GM12878 (cell line): ENCODE data around the gene WWOX. TPM values are rescaled to one million over a fixed set of nuclear protein-coding genes. Genes with fewer than 3 reads are reported as not detected.
"Not testable (repeated sequence)": the region's sequence is repeated elsewhere in the genome, so short reads cannot be mapped to it uniquely, and the experiment has no call there.

ENCODE experiments used
- ATAC-seq: fragments of 200-7000 bp; cut with Tn5 transposase; 3 replicates; pipeline ENCODE4 v1.9.1; 2020; ENCODE audit warnings: mild to moderate bottlenecking, moderate library complexity
- BruUV-seq: library from RNA; stranded (reverse); fragments of 400-500 nt; replicated peaks from 2 replicates; lab custom pipeline; 2021; lab: Mats Ljungman, UMichigan
- CTCF ChIA-PET: fragments of 300-600 bp; sonication (Branson Sonifier 250); formaldehyde crosslinking; extraction: SDS; loops from one replicate; lab custom pipeline; 2021; ENCODE audit warnings: inconsistent platforms; lab: Yijun Ruan, JAX
- POLR2A ChIA-PET: fragments of 350-600 bp; formaldehyde crosslinking; extraction: SDS; loops from one replicate; lab custom pipeline; 2021; ENCODE audit warnings: inconsistent platforms; lab: Charles Lee
- RAD21 ChIA-PET: fragments of 300-600 bp; sonication (Branson Sonifier 250); formaldehyde crosslinking; loops from one replicate; lab custom pipeline; 2023; ENCODE audit warnings: antibody characterized with exemption; ENCODE audit not compliant: unreplicated experiment; lab: Charles Lee
- SMC1A ChIA-PET: fragments of 300-600 bp; sonication (Branson Sonifier 250); formaldehyde crosslinking; loops from one replicate; lab custom pipeline; 2023; ENCODE audit not compliant: unreplicated experiment, uncharacterized antibody; lab: Charles Lee
- DNase-seq: peaks from one replicate; pipeline ENCODE4 v3.0.0-alpha.2; 2011; ENCODE audit warnings: low read depth, low spot score
- FAIRE-seq: peaks from 3 replicates; lab custom pipeline; 2011; peaks lifted over from hg19 to GRCh38; lab: Jason Lieb, UNC
- H2AFZ ChIP-seq: 2 replicates; pipeline ENCODE4 v1.6.0; 2011; ENCODE audit warnings: low read depth, low read length, control low read depth; ENCODE audit not compliant: control insufficient read depth
- H3K27ac ChIP-seq: 2 replicates; pipeline ENCODE4 v1.5.1; 2011; ENCODE audit warnings: control low read depth; ENCODE audit not compliant: control insufficient read depth, insufficient read depth
- H3K27me3 ChIP-seq, 2 experiments: replicated peaks in 1 of 2; 2 replicates each; pipeline versions ENCODE4 v1.6.0 to v1.6.1; 2011; ENCODE audit warnings: low read length in 1 of 2; ENCODE audit not compliant: control insufficient read depth in 2 of 2, insufficient read depth in 2 of 2
- H3K36me3 ChIP-seq, 2 experiments: 2 replicates each; pipeline ENCODE4 v1.5.1; 2011; ENCODE audit warnings: low read length in 1 of 2; ENCODE audit not compliant: control insufficient read depth in 2 of 2, insufficient read depth in 2 of 2
- H3K4me1 ChIP-seq: 2 replicates; pipeline ENCODE4 v1.6.1; 2011; ENCODE audit warnings: mild to moderate bottlenecking, low read length, moderate library complexity, mixed read lengths; ENCODE audit not compliant: control insufficient read depth, insufficient read depth
- H3K4me2 ChIP-seq: 2 replicates; pipeline ENCODE4 v1.6.0; 2011; ENCODE audit warnings: control low read depth; ENCODE audit not compliant: control insufficient read depth, insufficient read depth
- H3K4me3 ChIP-seq: fragments of 200-600 bp; sonication (generic); 2 replicates; pipeline ENCODE4 v1.5.1; 2016
- H3K79me2 ChIP-seq: 2 replicates; pipeline ENCODE4 v1.6.0; 2011; ENCODE audit warnings: low read length; ENCODE audit not compliant: control insufficient read depth, insufficient read depth
- H3K9ac ChIP-seq: 2 replicates; pipeline ENCODE4 v1.8.0; 2011; ENCODE audit warnings: low read length, control low read depth, mixed read lengths; ENCODE audit not compliant: control insufficient read depth, insufficient read depth
- H3K9me3 ChIP-seq: replicated peaks from 3 replicates; pipeline ENCODE4 v1.5.1; 2011; ENCODE audit warnings: mild to moderate bottlenecking, low read length; ENCODE audit not compliant: control insufficient read depth, insufficient read depth
- H4K20me1 ChIP-seq: 2 replicates; pipeline ENCODE4 v1.6.0; 2011; ENCODE audit not compliant: control insufficient read depth, insufficient read depth
- HDAC2 ChIP-seq: fragments of 200-600 bp; sonication (generic); IDR thresholded peaks from 2 replicates; pipeline ENCODE4 v1.6.1; 2017
- MXI1 ChIP-seq: fragments of 150-350 bp; IDR thresholded peaks from 2 replicates; pipeline ENCODE4 v1.6.1; 2011; ENCODE audit warnings: low read depth, mild to moderate bottlenecking, inconsistent platforms, low read length, improper control_type of control experiment
- NR2C1 ChIP-seq: fragments of 450-650 bp; IDR thresholded peaks from 2 replicates; pipeline ENCODE4 v1.6.1; 2017; ENCODE audit warnings: antibody characterized with exemption, mild to moderate bottlenecking, moderate library complexity
- NRF1 ChIP-seq: conservative IDR thresholded peaks from 2 replicates; pipeline ENCODE4 v1.6.1; 2011; ENCODE audit warnings: mild to moderate bottlenecking, low read depth, low read length, improper control_type of control experiment
- SMAD5 ChIP-seq: IDR thresholded peaks from 2 replicates; pipeline ENCODE4 v1.6.1; 2016; ENCODE audit warnings: antibody characterized with exemption, low read depth
- WGBS: methylation state at CpG from one replicate; pipeline ENCODE4 v1.1.6; 2016; ENCODE audit warnings: low lambda C conversion rate; ENCODE audit not compliant: insufficient replicate concordance, insufficient coverage; ENCODE audit errors: missing lambda C conversion rate; 5-methylcytosine and 5-hydroxymethylcytosine counted together
- in situ Hi-C: fragments of 300-500 bp; cut with MboI; formaldehyde crosslinking; loops from 9 replicates; pipeline ENCODE4 v1.14.3; 2018; ENCODE audit warnings: mixed read lengths
- intact Hi-C: fragments of 100-400 bp; cut with micrococcal nuclease; formaldehyde crosslinking; loops from one replicate; pipeline ENCODE4 v1.14.2; 2022; ENCODE audit not compliant: unreplicated experiment
- polyA plus RNA-seq, 11 experiments: library from polyadenylated mRNA; depleted of rRNA in 4 of 11; unstranded in 6 of 11; stranded (reverse) in 5 of 11; fragments of >200 nt; fragmentation: Nextera tagmentation in 4 of 11; fragmentation: Illumina TruSeq in 1 of 11; extraction: Ambion mirVana in 4 of 11; extraction: Trizol in 1 of 11; gene quantifications; 1 replicate in 1 of 11; 2 replicates in 10 of 11; pipeline versions ENCODE4 v1.2.1 to v1.2.3, GENCODE V29; 2011 to 2016; ENCODE audit warnings: inconsistent platforms in 2 of 11, missing spikeins in 2 of 11, low read depth in 1 of 11
- total RNA-seq, 4 experiments: library from RNA; depleted of rRNA in 3 of 4; stranded (reverse); fragments of >200 nt in 3 of 4; fragmentation: Illumina TruSeq in 1 of 4; extraction: Trizol in 1 of 4; gene quantifications; 2 replicates each; pipeline versions ENCODE4 v1.2.1 to v1.2.3, GENCODE V29; 2013 to 2021
- TF ChIP-seq, protein P1 (sequence below): fragments of 450-650 bp; formaldehyde crosslinking; IDR thresholded peaks from 2 replicates; pipeline ENCODE4 v1.5.0; 2022; ENCODE audit warnings: mild to moderate bottlenecking, missing genetic modification characterization

WWOX gene
- total and polyA plus RNA-seq, 10 of the 15 experiments (the other 5 are each of a cell fraction or from before 2014, with no cell fraction given): 2.8 to 24.4 (median 17.8) TPM

DNA sequence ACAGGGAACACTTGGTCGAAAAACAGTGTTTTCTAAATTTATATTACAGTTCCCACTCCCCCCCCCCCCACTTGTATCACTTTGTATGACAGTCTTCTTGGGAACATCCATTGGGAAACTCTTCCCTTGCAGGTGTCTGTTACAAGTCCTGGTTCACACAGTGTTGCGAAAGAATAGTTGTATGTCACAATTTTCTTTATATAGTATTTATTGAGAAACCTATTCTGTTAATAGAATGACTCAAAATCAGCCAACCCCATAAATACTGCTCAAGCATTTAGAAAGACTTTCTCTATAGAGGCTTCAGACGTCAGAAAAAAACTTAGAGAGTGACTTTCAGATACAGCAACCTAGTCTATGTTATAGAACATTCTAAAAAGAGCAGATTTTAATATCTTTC is 414.4 kb downstream of the WWOX start:
- Histone ChIP-seq H3K79me2 (no peaks in the 10 kb centered on the region), H4K20me1 (no peaks in the 10 kb centered on the region), H3K36me3 (no peaks in the 10 kb centered on the region), H3K27me3 (no peaks in the 10 kb centered on the region), H3K9ac (no peak overlapping the region), H3K4me3 (no peak overlapping the region), H2AFZ (no peak overlapping the region), H3K4me1 (no peaks in the 10 kb centered on the region), H3K9me3 (no peaks in the 10 kb centered on the region), H3K4me2 (no peak overlapping the region), H3K27ac (no peak overlapping the region)
- no TSS peak for BruUV-seq
- CTCF ChIA-PET: interaction anchor here (2.0 kb wide), 1 partner anchor 10 kb away, joined by 7 read pairs; no protein-coding TSS in a partner anchor
- intact Hi-C loops: no loop called here
- in situ Hi-C loops: no loop called here
- TF ChIP-seq HDAC2 (no peak), SMAD5 (no peak), NRF1 (no peak), NR2C1 (no peak), MXI1 (no peak)
- TF ChIP-seq, protein P1, sequence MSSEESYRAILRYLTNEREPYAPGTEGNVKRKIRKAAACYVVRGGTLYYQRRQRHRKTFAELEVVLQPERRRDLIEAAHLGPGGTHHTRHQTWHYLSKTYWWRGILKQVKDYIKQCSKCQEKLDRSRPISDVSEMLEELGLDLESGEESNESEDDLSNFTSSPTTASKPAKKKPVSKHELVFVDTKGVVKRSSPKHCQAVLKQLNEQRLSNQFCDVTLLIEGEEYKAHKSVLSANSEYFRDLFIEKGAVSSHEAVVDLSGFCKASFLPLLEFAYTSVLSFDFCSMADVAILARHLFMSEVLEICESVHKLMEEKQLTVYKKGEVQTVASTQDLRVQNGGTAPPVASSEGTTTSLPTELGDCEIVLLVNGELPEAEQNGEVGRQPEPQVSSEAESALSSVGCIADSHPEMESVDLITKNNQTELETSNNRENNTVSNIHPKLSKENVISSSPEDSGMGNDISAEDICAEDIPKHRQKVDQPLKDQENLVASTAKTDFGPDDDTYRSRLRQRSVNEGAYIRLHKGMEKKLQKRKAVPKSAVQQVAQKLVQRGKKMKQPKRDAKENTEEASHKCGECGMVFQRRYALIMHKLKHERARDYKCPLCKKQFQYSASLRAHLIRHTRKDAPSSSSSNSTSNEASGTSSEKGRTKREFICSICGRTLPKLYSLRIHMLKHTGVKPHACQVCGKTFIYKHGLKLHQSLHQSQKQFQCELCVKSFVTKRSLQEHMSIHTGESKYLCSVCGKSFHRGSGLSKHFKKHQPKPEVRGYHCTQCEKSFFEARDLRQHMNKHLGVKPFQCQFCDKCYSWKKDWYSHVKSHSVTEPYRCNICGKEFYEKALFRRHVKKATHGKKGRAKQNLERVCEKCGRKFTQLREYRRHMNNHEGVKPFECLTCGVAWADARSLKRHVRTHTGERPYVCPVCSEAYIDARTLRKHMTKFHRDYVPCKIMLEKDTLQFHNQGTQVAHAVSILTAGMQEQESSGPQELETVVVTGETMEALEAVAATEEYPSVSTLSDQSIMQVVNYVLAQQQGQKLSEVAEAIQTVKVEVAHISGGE (CRISPR knock-in tag): no peak
- DNase-seq (no peak), ATAC-seq (no peak), FAIRE-seq (no peak)
- WGBS: 3% methylated on average over 3 of the region's 3 CpGs
- SMC1A ChIA-PET: no interaction called here
- POLR2A ChIA-PET: no interaction called here
- RAD21 ChIA-PET: no interaction called here

DNA sequence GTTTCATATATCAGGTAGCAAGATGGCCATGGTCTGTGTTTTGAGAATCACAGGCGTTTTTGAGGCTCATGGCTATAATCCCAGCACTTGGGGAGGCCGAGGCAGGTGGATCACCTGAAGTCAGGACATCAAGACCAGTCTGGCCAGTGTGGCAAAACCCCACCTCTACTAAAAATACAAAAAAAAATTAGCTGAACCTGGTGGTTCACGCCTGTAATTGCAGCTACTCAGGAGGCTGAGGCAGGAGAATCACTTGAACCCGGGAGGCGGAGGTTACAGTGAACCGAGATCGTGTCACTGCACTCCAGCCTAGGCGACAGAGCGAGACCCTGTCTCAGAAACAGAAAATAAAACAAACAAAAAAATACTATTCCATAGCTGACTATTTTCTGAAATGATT is 415.4 kb downstream of the WWOX start:
- H3K27ac ChIP-seq, H3K36me3 ChIP-seq, H2AFZ ChIP-seq, H3K9ac ChIP-seq, in situ Hi-C loops, POLR2A ChIA-PET, SMC1A ChIA-PET, DNase-seq, H3K79me2 ChIP-seq, H3K9me3 ChIP-seq, intact Hi-C loops, FAIRE-seq, H3K4me3 ChIP-seq, H3K27me3 ChIP-seq, BruUV-seq, H4K20me1 ChIP-seq, RAD21 ChIA-PET, ATAC-seq, H3K4me2 ChIP-seq, H3K4me1 ChIP-seq: not testable (repeated sequence)
- 60% methylated on average over 9 of the region's 9 CpGs for WGBS
- CTCF ChIA-PET: interaction anchor here (0.6 to 2.0 kb wide), 4 partner anchors 11 to 386 kb away, joined by 3 to 7 read pairs (median 4); no protein-coding TSS in a partner anchor
